Vagina (tissue), 2 donors: ENCODE data around the gene MGA. TPM values are rescaled to one million over a fixed set of nuclear protein-coding genes. Genes with fewer than 3 reads are reported as not detected.

Source experiments
- DNase-seq, 2 donors: peaks; one replicate each; pipeline ENCODE4 v3.0.0-alpha.2; 2017; ENCODE audit errors: extremely low spot score in 2 of 2
- H3K27ac ChIP-seq: fragments of 200-600 bp; sonication (generic); one replicate; pipeline ENCODE4 v1.5.1; 2019
- H3K27me3 ChIP-seq: fragments of 200-600 bp; sonication (generic); one replicate; pipeline ENCODE4 v1.5.1; 2019
- H3K36me3 ChIP-seq, 2 donors: fragments of 200-600 bp; sonication (generic); one replicate each; pipeline ENCODE4 v1.5.1; 2017 to 2019
- H3K4me1 ChIP-seq: fragments of 200-600 bp; sonication (generic); one replicate; pipeline ENCODE4 v1.5.1; 2019
- H3K4me3 ChIP-seq, 2 donors: fragments of 200-600 bp; sonication (generic); 1 replicate in 1 of 2; 2 replicates in 1 of 2; pipeline ENCODE4 v1.5.1; 2016 to 2019
- H3K9me3 ChIP-seq: fragments of 200-600 bp; sonication (generic); one replicate; pipeline ENCODE4 v1.5.1; 2019
- POLR2A ChIP-seq, 2 donors: fragments of 450-650 bp; IDR thresholded peaks; one replicate each; pipeline ENCODE4 v1.6.1; 2017; ENCODE audit warnings: antibody characterized with exemption in 2 of 2, mild to moderate bottlenecking in 2 of 2, moderate library complexity in 2 of 2
- POLR2AphosphoS5 ChIP-seq, 2 donors: sonication (generic); formaldehyde crosslinking; IDR thresholded peaks; one replicate each; pipeline ENCODE4 v1.9.0; 2017; ENCODE audit warnings: antibody characterized with exemption in 2 of 2, mild to moderate bottlenecking in 2 of 2, low read depth in 1 of 2; ENCODE audit not compliant: insufficient read depth in 1 of 2
- intact Hi-C: fragments of 100-400 bp; cut with DNase I; formaldehyde crosslinking; loops from one replicate; pipeline ENCODE4 v1.15.1; 2023
- total RNA-seq: library from RNA; depleted of rRNA; stranded (reverse); fragments of >200 nt; gene quantifications from one replicate; pipeline ENCODE4 v1.2.3, GENCODE V29; 2016
- TF ChIP-seq, protein P1 (sequence below), 3 experiments: fragments of 450-650 bp in 2 of 3; fragments of 200-600 bp in 1 of 3; sonication (generic) in 1 of 3; IDR thresholded peaks; one replicate each; pipeline ENCODE4 v1.5.1; 2017 to 2019; ENCODE audit warnings: antibody characterized with exemption in 3 of 3, mild to moderate bottlenecking in 2 of 3, moderate library complexity in 2 of 3

MGA gene
- total RNA-seq, 1 donor from 2014 or later: 44.2 TPM

DNA sequence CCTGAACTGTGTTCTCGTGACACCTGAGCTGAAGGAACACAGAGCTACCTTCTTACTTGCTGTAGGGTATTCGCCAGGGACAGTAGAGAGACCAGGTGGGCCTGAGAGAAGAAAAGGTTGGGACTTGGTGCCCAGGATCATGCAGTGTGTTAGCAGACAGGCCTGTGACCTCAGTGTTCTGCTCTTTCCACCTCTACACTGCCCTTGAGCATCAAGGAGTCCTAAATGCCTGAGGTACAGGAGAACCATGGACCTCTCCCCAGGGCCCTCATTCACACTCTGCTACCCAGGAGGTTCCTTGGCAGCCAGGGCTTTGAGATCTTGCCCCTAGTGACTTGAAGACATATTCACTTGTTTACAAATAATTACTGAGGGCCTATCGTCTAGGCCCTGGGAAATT, 145.5 kb downstream of the MGA start:
- TF ChIP-seq, protein P1, sequence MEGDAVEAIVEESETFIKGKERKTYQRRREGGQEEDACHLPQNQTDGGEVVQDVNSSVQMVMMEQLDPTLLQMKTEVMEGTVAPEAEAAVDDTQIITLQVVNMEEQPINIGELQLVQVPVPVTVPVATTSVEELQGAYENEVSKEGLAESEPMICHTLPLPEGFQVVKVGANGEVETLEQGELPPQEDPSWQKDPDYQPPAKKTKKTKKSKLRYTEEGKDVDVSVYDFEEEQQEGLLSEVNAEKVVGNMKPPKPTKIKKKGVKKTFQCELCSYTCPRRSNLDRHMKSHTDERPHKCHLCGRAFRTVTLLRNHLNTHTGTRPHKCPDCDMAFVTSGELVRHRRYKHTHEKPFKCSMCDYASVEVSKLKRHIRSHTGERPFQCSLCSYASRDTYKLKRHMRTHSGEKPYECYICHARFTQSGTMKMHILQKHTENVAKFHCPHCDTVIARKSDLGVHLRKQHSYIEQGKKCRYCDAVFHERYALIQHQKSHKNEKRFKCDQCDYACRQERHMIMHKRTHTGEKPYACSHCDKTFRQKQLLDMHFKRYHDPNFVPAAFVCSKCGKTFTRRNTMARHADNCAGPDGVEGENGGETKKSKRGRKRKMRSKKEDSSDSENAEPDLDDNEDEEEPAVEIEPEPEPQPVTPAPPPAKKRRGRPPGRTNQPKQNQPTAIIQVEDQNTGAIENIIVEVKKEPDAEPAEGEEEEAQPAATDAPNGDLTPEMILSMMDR (IDR thresholded peaks at IDR 0.05): no peak
- TF ChIP-seq POLR2AphosphoS5 (IDR thresholded peaks at IDR 0.05; ENCODE audit: insufficient read depth in 1 of 2, low read depth in 1 of 2) (no peak), POLR2A (IDR thresholded peaks at IDR 0.05) (no peak)
- DNase-seq: peak in 1 of 2 donors; percentile 76
- no peak overlapping the region for H3K4me3 ChIP-seq
- H3K27ac ChIP-seq: peak overlapping the region; percentile 72
- peaks cover 47% of the 10 kb centered on the region for H3K4me1 ChIP-seq
- no peaks in the 10 kb centered on the region for H3K9me3 ChIP-seq
- H3K36me3 ChIP-seq: peaks cover 0 to 2% of the 10 kb centered on the region in 2 donors
- intact Hi-C loops: no loop called here
- H3K27me3 ChIP-seq: no peaks in the 10 kb centered on the region

DNA sequence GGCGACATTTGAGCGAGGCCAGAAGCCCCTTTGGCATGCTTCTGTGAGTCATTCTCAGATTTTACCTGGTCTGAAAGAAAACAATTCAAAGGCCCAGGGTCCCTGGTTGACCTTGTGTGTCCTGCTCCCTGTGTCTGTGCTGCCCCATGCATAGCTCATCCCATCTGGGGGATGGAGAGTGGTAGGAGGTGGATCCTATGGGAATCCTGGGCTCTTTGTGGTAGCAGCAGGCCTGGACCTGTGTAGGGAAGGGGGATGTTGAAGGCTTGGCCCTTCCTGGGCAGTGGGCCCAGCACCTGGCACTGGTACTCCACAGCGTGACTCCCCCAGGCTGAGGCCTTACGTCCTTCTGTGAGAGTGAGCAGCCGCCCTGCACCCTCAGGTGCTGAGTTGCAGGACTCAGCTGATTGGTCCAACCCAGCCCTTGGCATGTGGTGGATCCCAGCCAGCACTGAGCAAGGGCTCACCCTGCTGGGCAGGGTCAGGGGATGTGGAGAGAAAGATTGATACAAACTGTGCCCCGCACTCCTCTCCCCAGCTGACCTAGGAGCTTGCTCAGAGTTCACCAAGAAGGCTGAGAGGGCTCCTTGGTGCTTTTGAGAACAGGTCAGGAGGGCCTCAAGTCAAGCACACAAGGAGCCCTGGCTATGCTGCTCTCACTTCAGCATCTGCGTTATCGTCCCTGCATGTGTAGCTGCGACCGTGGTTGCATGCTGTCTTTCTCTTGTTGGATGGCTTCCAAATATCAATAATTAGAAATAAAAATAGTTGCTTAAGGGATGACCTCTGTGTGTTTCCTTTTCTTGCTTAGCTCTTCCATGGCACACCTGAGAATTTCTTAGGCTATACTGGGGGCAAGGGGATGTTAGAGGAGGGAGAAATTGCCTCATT, 146.3 kb downstream of the MGA start:
- H3K36me3 ChIP-seq: no peaks in the 10 kb centered on the region
- H3K9me3 ChIP-seq: no peaks in the 10 kb centered on the region
- H3K27me3 ChIP-seq: no peaks in the 10 kb centered on the region
- H3K4me3 ChIP-seq: no peak overlapping the region
- TF ChIP-seq, protein P1 (IDR thresholded peaks at IDR 0.05): no peak
- peak in 1 of 2 donors; percentile 16 for TF ChIP-seq POLR2AphosphoS5 (IDR thresholded peaks at IDR 0.05; ENCODE audit: insufficient read depth in 1 of 2, low read depth in 1 of 2)
- intact Hi-C loops: no loop called here
- peak overlapping the region; percentile 28 for H3K27ac ChIP-seq
- H3K4me1 ChIP-seq: peaks cover 48% of the 10 kb centered on the region
- peak in 1 of 2 donors; percentile 88 for DNase-seq

DNA sequence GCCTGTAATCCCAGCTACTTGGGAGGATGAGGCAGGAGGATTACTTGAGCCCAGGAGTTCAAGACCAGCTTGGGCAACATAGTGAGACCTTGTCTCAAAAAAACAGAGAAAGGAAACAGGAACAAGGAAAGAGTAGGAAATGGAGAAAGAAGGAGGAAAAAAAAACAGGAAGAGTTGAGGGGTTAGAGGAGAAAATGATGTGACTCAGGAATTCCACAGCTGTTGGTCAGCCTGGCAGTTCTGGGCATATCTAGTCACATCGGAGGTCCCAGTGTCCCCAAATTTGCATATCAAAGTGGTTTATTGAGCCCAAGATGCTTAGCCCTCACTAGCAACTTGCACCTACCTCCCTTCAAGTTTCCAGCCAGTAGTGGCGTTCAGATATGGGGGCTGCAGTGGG, 148.9 kb downstream of the MGA start:
- Histone ChIP-seq H3K4me3 (no peak overlapping the region), H3K27me3 (no peaks in the 10 kb centered on the region), H3K4me1 (peaks cover 34% of the 10 kb centered on the region), H3K36me3 (peaks cover 0 to 18% of the 10 kb centered on the region in 2 donors), H3K9me3 (no peaks in the 10 kb centered on the region), H3K27ac (no peak overlapping the region)
- intact Hi-C loops: no loop called here
- DNase-seq: no peak
- TF ChIP-seq POLR2A (IDR thresholded peaks at IDR 0.05): no peak

DNA sequence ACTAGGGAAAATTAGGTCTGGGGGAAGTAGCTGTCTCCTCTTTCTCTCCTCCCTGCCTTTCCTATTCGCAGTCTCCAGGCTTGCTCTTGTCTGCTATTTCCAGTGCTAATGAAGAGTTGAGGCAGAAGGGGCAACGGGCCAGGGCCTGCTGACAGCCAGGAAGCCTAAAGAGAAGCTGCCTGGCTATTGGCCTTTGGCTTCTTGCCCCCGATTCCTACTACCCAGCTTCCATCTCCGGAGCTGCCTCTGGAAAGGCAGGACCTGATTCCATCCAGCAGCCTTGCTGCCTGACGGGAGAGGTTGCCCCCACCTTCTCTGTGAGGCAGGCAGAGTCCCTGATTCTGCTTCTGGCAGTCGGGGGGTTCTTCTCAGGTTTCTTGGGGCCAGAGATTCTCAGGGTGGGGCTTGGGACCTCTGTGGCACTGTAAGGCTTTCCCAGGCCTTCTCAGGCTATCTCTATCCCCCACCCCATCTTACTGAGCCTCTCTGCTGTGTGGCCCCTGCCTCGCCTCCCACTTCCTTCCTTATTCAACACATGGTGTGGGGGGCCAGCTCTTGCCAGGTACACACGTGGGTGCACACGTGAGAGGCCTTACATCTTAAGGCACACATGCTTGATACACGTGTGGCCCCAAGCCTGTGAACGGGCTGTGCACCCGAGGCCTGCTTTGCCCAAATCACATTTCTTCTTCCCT, 149.5 kb downstream of the MGA start:
- intact Hi-C loops: loop anchor here (5.0 kb wide), 2 partner anchors 37 to 207 kb away; partner anchors contain the start of gene MAPKBP1
- H3K9me3 ChIP-seq: no peaks in the 10 kb centered on the region
- peaks cover 29% of the 10 kb centered on the region for H3K4me1 ChIP-seq
- TF ChIP-seq, protein P1 (IDR thresholded peaks at IDR 0.05): no peak
- TF ChIP-seq POLR2AphosphoS5 (IDR thresholded peaks at IDR 0.05; ENCODE audit: insufficient read depth in 1 of 2, low read depth in 1 of 2) (no peak), POLR2A (IDR thresholded peaks at IDR 0.05) (no peak)
- no peak for DNase-seq
- no peaks in the 10 kb centered on the region for H3K27me3 ChIP-seq
- no peak overlapping the region for H3K4me3 ChIP-seq
- H3K27ac ChIP-seq: no peak overlapping the region
- peaks cover 0 to 24% of the 10 kb centered on the region in 2 donors for H3K36me3 ChIP-seq

DNA sequence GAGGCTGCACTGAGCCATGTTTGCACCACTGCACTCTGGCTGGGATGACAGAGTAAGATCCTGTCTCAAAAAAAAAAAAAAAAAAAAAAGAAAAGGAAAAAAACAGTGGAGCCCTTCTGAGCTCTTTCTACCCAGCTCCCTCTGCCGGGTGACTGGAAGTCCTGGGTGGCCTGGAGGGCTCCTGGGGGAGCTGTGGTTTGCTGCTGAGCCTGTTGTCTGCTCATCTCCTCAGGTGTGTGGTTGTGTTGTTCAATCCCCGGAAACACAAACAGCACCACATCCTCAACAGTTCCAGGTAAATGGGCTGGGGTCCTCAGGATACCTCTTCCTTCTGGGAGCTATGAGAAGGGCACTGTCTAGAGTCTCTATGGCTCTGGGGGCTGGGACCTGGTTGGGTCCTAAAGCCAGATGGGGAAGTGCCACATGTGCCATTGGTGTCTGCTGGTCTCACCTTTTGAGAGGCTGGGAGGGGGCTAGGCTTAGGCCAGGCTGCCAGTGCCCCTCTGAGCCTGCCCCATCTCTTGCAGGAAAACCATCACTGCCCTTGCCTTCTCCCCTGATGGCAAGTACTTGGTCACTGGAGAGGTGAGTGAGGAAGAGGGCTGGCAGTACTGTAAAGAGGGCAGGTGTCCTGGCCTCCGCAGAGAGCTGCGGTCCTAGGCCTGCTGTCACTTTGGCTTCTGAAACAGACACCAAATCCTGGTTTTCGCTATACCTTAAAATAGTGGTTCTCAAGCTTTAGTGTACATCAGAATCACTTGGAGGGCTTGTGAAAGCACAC, 150.6 kb downstream of the MGA start:
- no peaks in the 10 kb centered on the region for H3K27me3 ChIP-seq
- DNase-seq: no peak
- H3K36me3 ChIP-seq: peaks cover 0 to 24% of the 10 kb centered on the region in 2 donors
- intact Hi-C loops: loop anchor here (5.0 kb wide), 2 partner anchors 39 to 209 kb away; partner anchors contain the start of gene MAPKBP1
- TF ChIP-seq POLR2AphosphoS5 (IDR thresholded peaks at IDR 0.05; ENCODE audit: insufficient read depth in 1 of 2, low read depth in 1 of 2) (no peak), POLR2A (IDR thresholded peaks at IDR 0.05) (no peak)
- TF ChIP-seq, protein P1 (IDR thresholded peaks at IDR 0.05): no peak
- H3K4me3 ChIP-seq: no peak overlapping the region
- H3K4me1 ChIP-seq: peaks cover 17% of the 10 kb centered on the region
- no peaks in the 10 kb centered on the region for H3K9me3 ChIP-seq
- no peak overlapping the region for H3K27ac ChIP-seq
